ENCODE results near the gene OR10A4. TPM values are rescaled to one million over a fixed set of nuclear protein-coding genes. Genes with fewer than 3 reads are reported as not detected.
A peak's percentile ranks its signal among the peaks of the same experiment; 100 is the strongest.

Gene OR10A4
- total and polyA plus RNA-seq, 2 donors (not counting 3 experiments of a cell fraction or from before 2014, with no cell fraction given): not detected

DNA sequence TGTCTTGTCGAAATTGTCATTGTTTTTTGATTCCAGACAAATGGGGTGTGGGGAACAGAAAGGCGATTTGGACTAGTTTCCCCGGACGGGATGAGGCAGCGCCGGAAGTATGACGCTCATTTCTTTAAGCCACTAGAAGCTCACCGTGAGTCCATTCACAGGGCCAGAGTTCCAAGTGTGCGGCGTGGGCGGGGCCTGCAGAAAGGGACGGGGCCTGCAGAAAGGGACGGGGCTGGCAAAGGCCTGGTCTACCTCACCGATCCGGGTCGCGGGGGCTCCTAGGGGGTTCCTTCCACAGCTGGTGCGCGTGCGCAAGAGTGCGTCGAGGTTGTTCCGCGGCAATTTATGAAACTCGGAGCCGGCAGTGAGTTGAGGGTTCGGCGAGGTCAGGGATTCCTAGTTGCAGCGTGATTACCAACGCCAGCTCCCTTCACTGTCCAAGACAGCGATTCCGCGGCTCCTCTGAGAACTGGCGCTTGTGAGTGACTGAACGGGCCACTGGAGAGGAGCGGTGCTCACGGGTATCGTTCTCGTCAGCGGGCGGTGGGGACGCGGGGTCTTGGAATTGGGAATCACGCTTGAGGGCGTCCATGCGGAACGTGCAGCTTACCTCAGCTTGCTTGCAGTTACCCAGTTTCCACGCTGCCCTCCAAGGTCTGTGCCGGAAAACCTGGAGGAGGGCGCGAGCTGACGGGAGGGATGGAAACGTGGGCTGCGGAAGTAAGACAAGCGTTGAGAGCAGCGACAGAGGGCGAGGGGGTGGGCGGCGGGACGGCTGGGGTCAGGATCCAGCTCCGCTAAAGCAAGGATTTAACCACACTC, 50.0 kb downstream of the OR10A4 start, which contains the start of gene ZNF215:
ZNF215 (plus strand) TSS at position 219 of the 822 bp plus-strand sequence. CDS start 5,847 bp downstream, outside the sequence.
- no peaks in the 10 kb centered on the region for H3K9me3 ChIP-seq (replicated peaks; ENCODE audit: control insufficient read depth, insufficient read depth, low read length)
- DNase-seq (ENCODE audit: low read depth, low spot score): peak; percentile 74
- H3K27ac ChIP-seq (ENCODE audit: insufficient read depth, low read depth, low read length): peak within 1 kb of the TSS; percentile 57
- no peaks in the 10 kb centered on the region for H3K36me3 ChIP-seq (ENCODE audit: control insufficient read depth in 2 of 2, extremely low read depth in 1 of 2, insufficient read depth in 2 of 2, low read length in 2 of 2)
- no TSS peak for BruUV-seq (replicated peaks)
- intact Hi-C loops (cut with micrococcal nuclease) (loop anchor here (1.0 to 5.0 kb wide), 3 partner anchors 66 to 132 kb away; partner anchors contain the start of genes NLRP14 and ZNF214), dilution Hi-C loops (cut with MboI; ENCODE audit: extremely low pct_ligation_motif_present, low sequenced_read_pairs) (no loop called here)
- H3K4me1 ChIP-seq (ENCODE audit: control insufficient read depth, extremely low read depth, insufficient read depth, low read length): peaks cover 13% of the 10 kb centered on the region
- TF ChIP-seq FOS (IDR thresholded peaks at IDR 0.05; ENCODE audit: borderline replicate concordance, insufficient read depth, low read length): peak; percentile 21
- no peak for TF ChIP-seq POLR2A (IDR thresholded peaks at IDR 0.05; ENCODE audit: low read depth, low read length)
- no peak for TF ChIP-seq GATA2 (IDR thresholded peaks at IDR 0.05; ENCODE audit: insufficient read depth, insufficient read length, low read depth, low read length)
- no peak for TF ChIP-seq JUN (IDR thresholded peaks at IDR 0.05; ENCODE audit: borderline replicate concordance, insufficient read depth, insufficient read length, low read depth)
- TF ChIP-seq, protein P1, sequence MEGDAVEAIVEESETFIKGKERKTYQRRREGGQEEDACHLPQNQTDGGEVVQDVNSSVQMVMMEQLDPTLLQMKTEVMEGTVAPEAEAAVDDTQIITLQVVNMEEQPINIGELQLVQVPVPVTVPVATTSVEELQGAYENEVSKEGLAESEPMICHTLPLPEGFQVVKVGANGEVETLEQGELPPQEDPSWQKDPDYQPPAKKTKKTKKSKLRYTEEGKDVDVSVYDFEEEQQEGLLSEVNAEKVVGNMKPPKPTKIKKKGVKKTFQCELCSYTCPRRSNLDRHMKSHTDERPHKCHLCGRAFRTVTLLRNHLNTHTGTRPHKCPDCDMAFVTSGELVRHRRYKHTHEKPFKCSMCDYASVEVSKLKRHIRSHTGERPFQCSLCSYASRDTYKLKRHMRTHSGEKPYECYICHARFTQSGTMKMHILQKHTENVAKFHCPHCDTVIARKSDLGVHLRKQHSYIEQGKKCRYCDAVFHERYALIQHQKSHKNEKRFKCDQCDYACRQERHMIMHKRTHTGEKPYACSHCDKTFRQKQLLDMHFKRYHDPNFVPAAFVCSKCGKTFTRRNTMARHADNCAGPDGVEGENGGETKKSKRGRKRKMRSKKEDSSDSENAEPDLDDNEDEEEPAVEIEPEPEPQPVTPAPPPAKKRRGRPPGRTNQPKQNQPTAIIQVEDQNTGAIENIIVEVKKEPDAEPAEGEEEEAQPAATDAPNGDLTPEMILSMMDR (IDR thresholded peaks at IDR 0.05; ENCODE audit: extremely low read depth in 1 of 2, insufficient read depth in 1 of 2, low read depth in 1 of 2, low read length in 2 of 2): no peak
- peak; percentile 96 for FAIRE-seq
- H3K79me2 ChIP-seq (ENCODE audit: control insufficient read depth, insufficient read depth, low read length): peaks cover 5% of the 10 kb centered on the region
- H4K20me1 ChIP-seq (replicated peaks; ENCODE audit: control insufficient read depth, extremely low read depth, insufficient read depth, low read length): no peaks in the 10 kb centered on the region
- H2AFZ ChIP-seq (ENCODE audit: low read depth, low read length): peak within 1 kb of the TSS; percentile 100
- POLR2A ChIA-PET: no interaction called here
- CTCF ChIA-PET: interaction anchor here (0.9 to 2.0 kb wide), 9 partner anchors 11 to 547 kb away, joined by 3 to 5 read pairs (median 4); no protein-coding TSS in a partner anchor
- no peaks in the 10 kb centered on the region for H3K27me3 ChIP-seq (ENCODE audit: control insufficient read depth in 2 of 2, insufficient read depth in 2 of 2, low read length in 2 of 2)
- peaks cover 2% of the 10 kb centered on the region for H3K9me1 ChIP-seq (replicated peaks; ENCODE audit: control insufficient read depth, extremely low read depth, insufficient read depth, low read length)
- peak within 1 kb of the TSS; percentile 43 to 94 (median 88) for H3K4me3 ChIP-seq (replicated peaks in 1 of 3; ENCODE audit: insufficient read depth in 1 of 3, low read depth in 1 of 3, low read length in 3 of 3)
- peak within 1 kb of the TSS; percentile 69 for H3K9ac ChIP-seq (replicated peaks; ENCODE audit: extremely low read depth, insufficient read depth, low read length)
- peak within 1 kb of the TSS; percentile 96 for H3K4me2 ChIP-seq (ENCODE audit: insufficient read depth, low read length)
